H1 (cell line): ENCODE data around the gene MLEC. TPM values are rescaled to one million over a fixed set of nuclear protein-coding genes. Genes with fewer than 3 reads are reported as not detected.

Experiments used
- CTCF ChIA-PET: fragments of 300-600 bp; sonication (Branson Sonifier 250); formaldehyde crosslinking; loops from one replicate; lab custom pipeline; 2021; ENCODE audit not compliant: partially characterized antibody; lab: Charles Lee
- POLR2A ChIA-PET: fragments of 300-600 bp; sonication (Branson Sonifier 250); formaldehyde crosslinking; loops from one replicate; lab custom pipeline; 2021; ENCODE audit warnings: inconsistent platforms; ENCODE audit not compliant: partially characterized antibody; lab: Charles Lee
- DNase-seq, 2 experiments: peaks; one replicate each; pipeline versions ENCODE4 v3.0.0 to v3.0.0-alpha.2; 2010 to 2022; ENCODE audit warnings: low spot score in 2 of 2, low read depth in 1 of 2, mixed read lengths in 1 of 2
- FAIRE-seq: peaks from 2 replicates; lab custom pipeline; 2011; peaks lifted over from hg19 to GRCh38; lab: Jason Lieb, UNC
- H2AFZ ChIP-seq: 2 replicates; pipeline ENCODE4 v1.8.1; 2012; ENCODE audit warnings: low read length, inconsistent platforms
- H2AK5ac ChIP-seq: 2 replicates; pipeline ENCODE4 v1.6.1; 2013; ENCODE audit warnings: low read depth, low read length
- H2BK120ac ChIP-seq: replicated peaks from 2 replicates; pipeline ENCODE3; 2013; ENCODE audit warnings: low read depth, low read length, inconsistent platforms
- H2BK12ac ChIP-seq: 2 replicates; pipeline ENCODE4 v1.6.1; 2013; ENCODE audit warnings: low read depth, low read length
- H2BK15ac ChIP-seq: 2 replicates; pipeline ENCODE4 v1.6.1; 2013; ENCODE audit warnings: low read length
- H2BK20ac ChIP-seq: 2 replicates; pipeline ENCODE4 v1.6.1; 2013; ENCODE audit warnings: low read length
- H2BK5ac ChIP-seq: 2 replicates; pipeline ENCODE4 v1.6.1; 2013; ENCODE audit warnings: low read depth, low read length
- H3K14ac ChIP-seq: 2 replicates; pipeline ENCODE4 v1.6.1; 2013; ENCODE audit warnings: inconsistent platforms; ENCODE audit not compliant: insufficient read length
- H3K18ac ChIP-seq: 2 replicates; pipeline ENCODE4 v1.6.1; 2013; ENCODE audit warnings: low read length; ENCODE audit errors: extremely low read depth
- H3K23ac ChIP-seq: 2 replicates; pipeline ENCODE4 v1.6.1; 2013; ENCODE audit warnings: inconsistent platforms; ENCODE audit not compliant: insufficient read length
- H3K23me2 ChIP-seq: 2 replicates; pipeline ENCODE4 v1.6.1; 2013; ENCODE audit warnings: low read depth, low read length
- H3K27ac ChIP-seq: 2 replicates; pipeline ENCODE4 v1.6.1; 2011; ENCODE audit warnings: low read depth, low read length, inconsistent platforms
- H3K27me3 ChIP-seq, 4 experiments: replicated peaks in 1 of 4; 1 replicate in 1 of 4; 2 replicates in 3 of 4; pipeline versions ENCODE4 v1.6.1 to v1.8.1; 2011 to 2013; ENCODE audit warnings: low read length in 3 of 4, mild to moderate bottlenecking in 3 of 4, inconsistent platforms in 2 of 4, mixed read lengths in 2 of 4, moderate library complexity in 1 of 4; ENCODE audit not compliant: control insufficient read depth in 3 of 4, insufficient read depth in 3 of 4; ENCODE audit errors: extremely low read depth in 1 of 4
- H3K36me3 ChIP-seq, 4 experiments: 2 replicates each; pipeline versions ENCODE4 v1.6.1 to v1.8.1; 2011 to 2013; ENCODE audit warnings: mild to moderate bottlenecking in 4 of 4, low read length in 3 of 4, moderate library complexity in 2 of 4, control low read depth in 1 of 4, inconsistent platforms in 1 of 4; ENCODE audit not compliant: insufficient read depth in 4 of 4, control insufficient read depth in 2 of 4
- H3K4ac ChIP-seq: replicated peaks from 2 replicates; pipeline ENCODE3; 2013; ENCODE audit warnings: low read length, low read depth, mixed read lengths, inconsistent platforms; ENCODE audit not compliant: insufficient read length
- H3K4me1 ChIP-seq, 4 experiments: replicated peaks in 1 of 4; 1 replicate in 1 of 4; 2 replicates in 3 of 4; pipeline versions ENCODE4 v1.6.1 to v1.8.1; 2011 to 2013; ENCODE audit warnings: low read length in 3 of 4, inconsistent platforms in 2 of 4, mixed read lengths in 1 of 4; ENCODE audit not compliant: insufficient read depth in 4 of 4, control insufficient read depth in 3 of 4
- H3K4me2 ChIP-seq, 2 experiments: 2 replicates each; pipeline versions ENCODE4 v1.6.1 to v1.8.1; 2011 to 2013; ENCODE audit warnings: low read depth in 2 of 2, low read length in 2 of 2, control low read depth in 1 of 2, inconsistent platforms in 1 of 2, mild to moderate bottlenecking in 1 of 2; ENCODE audit not compliant: insufficient read depth in 1 of 2
- H3K4me3 ChIP-seq, 4 experiments: fragments of 200-600, 300-600 bp in 1 of 4; sonication (generic), shearing (Covaris generic), sonication (Bioruptor Twin) in 1 of 4; 2 replicates each; pipeline versions ENCODE4 v1.5.1 to v1.8.1; 2011 to 2016; ENCODE audit warnings: low read length in 4 of 4, low read depth in 3 of 4, control low read depth in 2 of 4, inconsistent platforms in 2 of 4, mild to moderate bottlenecking in 2 of 4, mixed read lengths in 1 of 4, moderate library complexity in 1 of 4; ENCODE audit not compliant: insufficient read depth in 2 of 4; ENCODE audit errors: extremely low read depth in 1 of 4
- H3K56ac ChIP-seq: replicated peaks from 2 replicates; pipeline ENCODE3; 2013; ENCODE audit warnings: low read depth, mild to moderate bottlenecking, mixed read lengths, low read length, inconsistent platforms; ENCODE audit not compliant: insufficient read length
- H3K79me1 ChIP-seq: 2 replicates; pipeline ENCODE4 v1.6.1; 2013; ENCODE audit warnings: low read depth, low read length, control low read depth
- H3K79me2 ChIP-seq, 2 experiments: 2 replicates each; pipeline versions ENCODE4 v1.6.1 to v1.8.1; 2012 to 2013; ENCODE audit warnings: low read length in 2 of 2, mild to moderate bottlenecking in 2 of 2, inconsistent platforms in 1 of 2; ENCODE audit not compliant: insufficient read depth in 2 of 2, control insufficient read depth in 1 of 2
- H3K9ac ChIP-seq, 4 experiments: replicated peaks in 1 of 4; 1 replicate in 1 of 4; 2 replicates in 3 of 4; pipeline versions ENCODE4 v1.6.1 to v1.8.1; 2011 to 2013; ENCODE audit warnings: low read depth in 3 of 4, low read length in 3 of 4, control low read depth in 2 of 4, mild to moderate bottlenecking in 2 of 4, moderate library complexity in 2 of 4, inconsistent platforms in 1 of 4; ENCODE audit errors: extremely low read depth in 1 of 4
- H3K9me3 ChIP-seq, 2 experiments: 2 replicates each; pipeline versions ENCODE4 v1.6.1 to v1.8.1; 2012 to 2013; ENCODE audit warnings: mild to moderate bottlenecking in 2 of 2, moderate library complexity in 2 of 2, control low read depth in 1 of 2, inconsistent platforms in 1 of 2, low read depth in 1 of 2, low read length in 1 of 2, mixed read lengths in 1 of 2; ENCODE audit not compliant: insufficient read depth in 2 of 2
- H4K20me1 ChIP-seq, 2 experiments: replicated peaks in 1 of 2; 2 replicates each; pipeline versions ENCODE3 to v1.8.1; 2011 to 2013; ENCODE audit warnings: inconsistent platforms in 2 of 2, low read length in 2 of 2, mild to moderate bottlenecking in 1 of 2; ENCODE audit not compliant: insufficient read depth in 2 of 2, control insufficient read depth in 1 of 2
- H4K5ac ChIP-seq: 2 replicates; pipeline ENCODE4 v1.6.1; 2013; ENCODE audit warnings: low read length, low read depth, mixed read lengths, inconsistent platforms; ENCODE audit not compliant: insufficient read length
- H4K8ac ChIP-seq: 2 replicates; pipeline ENCODE4 v1.8.0; 2013; ENCODE audit warnings: mild to moderate bottlenecking, moderate library complexity, low read length, inconsistent platforms; ENCODE audit not compliant: insufficient read depth; ENCODE audit errors: extremely low read depth
- H4K91ac ChIP-seq: replicated peaks from 2 replicates; pipeline ENCODE3; 2013; ENCODE audit warnings: low read length, mixed read lengths, inconsistent platforms; ENCODE audit not compliant: insufficient read length
- BACH1 ChIP-seq: IDR thresholded peaks from 2 replicates; pipeline ENCODE4 v1.6.1; 2012; ENCODE audit warnings: low read length, improper control_type of control experiment
- GABPA ChIP-seq: IDR thresholded peaks from 2 replicates; pipeline ENCODE4 v1.6.1; 2011; ENCODE audit warnings: mild to moderate bottlenecking, low read length, moderate library complexity, borderline replicate concordance; ENCODE audit not compliant: insufficient read depth
- WGBS, 2 experiments: shearing (Covaris generic) in 1 of 2; methylation state at CpG; one replicate each; pipeline versions ENCODE4 v1.1.6 to v1.1.7; 2013 to 2015; ENCODE audit warnings: low lambda C conversion rate in 2 of 2, mixed read lengths in 2 of 2, inconsistent platforms in 1 of 2, low coverage in 1 of 2, missing lambda C conversion rate in 1 of 2; ENCODE audit not compliant: insufficient replicate concordance in 2 of 2, insufficient coverage in 1 of 2, insufficient read length in 1 of 2; ENCODE audit errors: extremely low coverage in 1 of 2, missing lambda C conversion rate in 1 of 2; 5-methylcytosine and 5-hydroxymethylcytosine counted together
- polyA plus RNA-seq, 7 experiments: library from polyadenylated mRNA; depleted of rRNA in 3 of 7; stranded (reverse) in 5 of 7; unstranded in 2 of 7; fragments of >200 nt in 5 of 7; fragments of 200-250 nt in 2 of 7; gene quantifications; 1 replicate in 5 of 7; 2 replicates in 1 of 7; 4 replicates in 1 of 7; pipeline versions ENCODE4 v1.2.1 to v1.2.3, GENCODE V29; 2011 to 2013; ENCODE audit warnings: missing spikeins in 2 of 7, mixed read lengths in 2 of 7
- total RNA-seq: library from RNA; stranded (reverse); fragmentation: NEBNext Ultra II Directional; extraction: Animal tissue kit (Norgen Biotek cat#: 25700); gene quantifications from 2 replicates; pipeline ENCODE4 v1.2.1, GENCODE V29; 2021
- TF ChIP-seq, protein P1 (sequence below): IDR thresholded peaks from 2 replicates; pipeline ENCODE4 v1.6.1; 2012; ENCODE audit warnings: inconsistent platforms

Gene MLEC
- total and polyA plus RNA-seq, 2 of the 8 experiments (the other 6 are each of a cell fraction or from before 2014, with no cell fraction given): 37.1 to 260 TPM

GRCh38 chr12:120687578-120688289 is 785 bp downstream of the MLEC start:
- H3K9me3 ChIP-seq: no peaks in the 10 kb centered on the region
- H4K5ac ChIP-seq: no peak overlapping the region
- H3K9ac ChIP-seq: peak overlapping the region; percentile 60 to 91 (median 72)
- WGBS, 2 experiments: 2% methylated on average over 31 of the region's 31 CpGs; no CpG with 5 or more reads in 1 of the 2 experiments
- no peak overlapping the region for H3K23ac ChIP-seq
- FAIRE-seq (no peak), DNase-seq (no peak)
- H3K4me3 ChIP-seq: peak overlapping the region; percentile 74 to 93 (median 90)
- no peak overlapping the region for H2BK12ac ChIP-seq
- peak overlapping the region; percentile 71; the same call in 1 of the 2 replicates for H4K8ac ChIP-seq
- H4K20me1 ChIP-seq: peaks cover 15 to 19% of the 10 kb centered on the region in 2 experiments
- no peak overlapping the region for H2BK20ac ChIP-seq
- H3K79me2 ChIP-seq: peaks cover 43 to 56% of the 10 kb centered on the region in 2 experiments
- H4K91ac ChIP-seq: no peak overlapping the region
- H3K27ac ChIP-seq: 0 out of 2 replicates have a peak overlapping the region, but pooled peaks have one; percentile 49
- H3K56ac ChIP-seq: peak overlapping the region; percentile 52
- no peaks in the 10 kb centered on the region for H3K36me3 ChIP-seq
- H3K14ac ChIP-seq: no peak overlapping the region
- POLR2A ChIA-PET: interaction anchor here (0.7 to 4.5 kb wide), 6 partner anchors 12 to 397 kb away, joined by 3 to 28 read pairs (median 8); partner anchors contain the start of genes COQ5 and POP5
- no peak overlapping the region for H2AK5ac ChIP-seq
- H3K79me1 ChIP-seq: peaks cover 8% of the 10 kb centered on the region; the same call in 1 of the 2 replicates
- peaks cover 16% of the 10 kb centered on the region for H3K23me2 ChIP-seq
- H2BK5ac ChIP-seq: 0 out of 2 replicates have a peak overlapping the region, but pooled peaks have one; percentile 56
- H3K4me1 ChIP-seq: peaks cover 3 to 15% (median 7%) of the 10 kb centered on the region in 4 experiments; a peak in 5 of 7 replicates
- H2BK15ac ChIP-seq: no peak overlapping the region
- TF ChIP-seq, protein P1, sequence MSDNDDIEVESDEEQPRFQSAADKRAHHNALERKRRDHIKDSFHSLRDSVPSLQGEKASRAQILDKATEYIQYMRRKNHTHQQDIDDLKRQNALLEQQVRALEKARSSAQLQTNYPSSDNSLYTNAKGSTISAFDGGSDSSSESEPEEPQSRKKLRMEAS: peak; percentile 55
- TF ChIP-seq BACH1 (no peak), GABPA (no peak)
- no peak overlapping the region for H3K4ac ChIP-seq
- H2BK120ac ChIP-seq: no peak overlapping the region
- CTCF ChIA-PET: interaction anchor here (1.0 to 10.4 kb wide), 5 partner anchors 10 to 108 kb away, joined by 4 to 87 read pairs (median 7); no protein-coding TSS in a partner anchor
- H3K18ac ChIP-seq: no peak overlapping the region; the same call in 1 of the 2 replicates
- no peaks in the 10 kb centered on the region for H3K27me3 ChIP-seq
- H3K4me2 ChIP-seq: peak overlapping the region; percentile 87 to 96
- no peak overlapping the region for H2AFZ ChIP-seq
